ENCODE measurements around the gene WDFY3. TPM values are rescaled to one million over a fixed set of nuclear protein-coding genes. Genes with fewer than 3 reads are reported as not detected.

The WDFY3 gene
- total RNA-seq, 1 experiment from 2014 or later, result 39.9 TPM

GRCh38 chr4:84688605-84689004 lies 277.9 kb downstream of the WDFY3 start:
- no peaks in the 10 kb centered on the region for H3K27me3 ChIP-seq (ENCODE audit: insufficient read depth, low read length)
- H3K9me2 ChIP-seq (ENCODE audit: insufficient read depth), result no peaks in the 10 kb centered on the region
- intact Hi-C loops (cut with micrococcal nuclease), result no loop called here
- POLR2A ChIA-PET, result no interaction called here
- H3K79me2 ChIP-seq (ENCODE audit: insufficient read depth, low read length), result no peaks in the 10 kb centered on the region
- DNase-seq (ENCODE audit: low read depth, low spot score), result no peak
- CTCF ChIA-PET, result no interaction called here
- no peaks in the 10 kb centered on the region for H3K9me3 ChIP-seq (ENCODE audit: control insufficient read depth in 1 of 2, insufficient read depth in 1 of 2, low read depth in 1 of 2, low read length in 2 of 2)
- peaks cover 0 to 2% of the 10 kb centered on the region in 2 experiments; a peak in 1 of 4 replicates for H3K36me3 ChIP-seq (ENCODE audit: control insufficient read depth in 1 of 2, insufficient read depth in 2 of 2, low read length in 2 of 2)
- H3K4me2 ChIP-seq (ENCODE audit: low read length), result no peak overlapping the region
- no TSS peak for BruUV-seq (replicated peaks)
- no peak for TF ChIP-seq ZBTB33 (IDR thresholded peaks at IDR 0.05; ENCODE audit: extremely low read depth, insufficient replicate concordance, low read length)
- TF ChIP-seq ZNF274 (IDR thresholded peaks at IDR 0.05; ENCODE audit: low read depth, low read length), result no peak
- TF ChIP-seq MAX (IDR thresholded peaks at IDR 0.05), result no peak
- TF ChIP-seq POLR2A (IDR thresholded peaks at IDR 0.05; ENCODE audit: borderline replicate concordance, extremely low read depth, insufficient read depth, insufficient read length), result no peak
- TF ChIP-seq SP1 (IDR thresholded peaks at IDR 0.05; ENCODE audit: low read depth), result no peak
- TF ChIP-seq CTCF (IDR thresholded peaks at IDR 0.05 in 2 of 3, conservative IDR thresholded peaks at IDR 0.05 in 1 of 3; ENCODE audit: borderline replicate concordance in 1 of 3, insufficient read depth in 1 of 3, low read depth in 2 of 3, low read length in 2 of 3), result no peak
- no peak for TF ChIP-seq EZH2 (IDR thresholded peaks at IDR 0.05)
- TF ChIP-seq ZFX (IDR thresholded peaks at IDR 0.05), result no peak
- no peak for TF ChIP-seq EGR1 (IDR thresholded peaks at IDR 0.05; ENCODE audit: low read depth)
- no peak for TF ChIP-seq ATF3 (IDR thresholded peaks at IDR 0.05)
- no peak for TF ChIP-seq JUND (IDR thresholded peaks at IDR 0.05)
- TF ChIP-seq FOSL1 (IDR thresholded peaks at IDR 0.05; ENCODE audit: low read depth), result no peak
- TF ChIP-seq POLR2AphosphoS5 (IDR thresholded peaks at IDR 0.05; ENCODE audit: low read depth, low read length), result no peak
- TF ChIP-seq EZH2phosphoT487 (IDR thresholded peaks at IDR 0.05; ENCODE audit: borderline replicate concordance), result no peak
- no peak for TF ChIP-seq ELF1 (IDR thresholded peaks at IDR 0.05; ENCODE audit: borderline replicate concordance, low read depth)
- no peak for TF ChIP-seq REST (IDR thresholded peaks at IDR 0.05; ENCODE audit: low read depth)
- no peak for TF ChIP-seq TCF7L2 (IDR thresholded peaks at IDR 0.05; ENCODE audit: borderline replicate concordance, extremely low read depth, insufficient read depth, insufficient read length)
- no peak for TF ChIP-seq CEBPB (IDR thresholded peaks at IDR 0.05; ENCODE audit: low read depth)
- H3K27ac ChIP-seq (ENCODE audit: low read depth, low read length), result no peak overlapping the region
- ATAC-seq, result no peak
- no peak overlapping the region for H2AFZ ChIP-seq (ENCODE audit: low read depth, low read length, poor library complexity, severe bottlenecking)
- H3K4me3 ChIP-seq (replicated peaks in 1 of 2; ENCODE audit: low read depth in 1 of 2, low read length in 2 of 2), result no peak overlapping the region
- RAD21 ChIA-PET (ENCODE audit: low non-redundant PET in 1 of 2, low total read pairs in 2 of 2, uncharacterized antibody in 2 of 2, unreplicated experiment in 2 of 2), result no interaction called here
- H4K20me1 ChIP-seq (ENCODE audit: insufficient read depth), result peaks cover 7% of the 10 kb centered on the region; the same call in 1 of the 2 replicates
- H3K9ac ChIP-seq (ENCODE audit: low read length), result no peak overlapping the region
- peaks cover 20 to 33% of the 10 kb centered on the region in 2 experiments for H3K4me1 ChIP-seq (ENCODE audit: control insufficient read depth in 1 of 2, insufficient read depth in 2 of 2, low read length in 2 of 2)

Measured in HCT116 (cell line).